K562 (cell line): ENCODE data around the gene CRYBG2. TPM values are rescaled to one million over a fixed set of nuclear protein-coding genes. Genes with fewer than 3 reads are reported as not detected.

Experiments
- ATAC-seq: fragments of 200-7000 bp; cut with Tn5 transposase; 3 replicates; pipeline ENCODE4 v1.9.1; 2020; ENCODE audit warnings: moderate library complexity
- BruUV-seq: library from RNA; stranded (reverse); fragments of 400-500 nt; replicated peaks from 2 replicates; lab custom pipeline; 2021; lab: Mats Ljungman, UMichigan
- CTCF ChIA-PET: fragments of 300-600 bp; formaldehyde crosslinking; extraction: SDS; loops from one replicate; lab custom pipeline; 2021; ENCODE audit warnings: low intra/inter-chr PET ratio; lab: Yijun Ruan, JAX
- POLR2A ChIA-PET: fragments of 300-600, 350-650 bp; sonication (Branson Sonifier 250); formaldehyde crosslinking; extraction: SDS; loops from one replicate; lab custom pipeline; 2021; ENCODE audit warnings: antibody characterized with exemption, inconsistent platforms; lab: Yijun Ruan, JAX
- DNase-seq, 4 experiments: peaks; one replicate each; pipeline versions ENCODE4 v3.0.0 to v3.0.0-alpha.2; 2011 to 2018; ENCODE audit warnings: low spot score in 3 of 4, mixed read lengths in 3 of 4; ENCODE audit errors: extremely low read depth in 1 of 4
- FAIRE-seq: peaks from 2 replicates; lab custom pipeline; 2011; peaks lifted over from hg19 to GRCh38; lab: Jason Lieb, UNC
- H2AFZ ChIP-seq: 2 replicates; pipeline ENCODE4 v1.6.0; 2011; ENCODE audit warnings: low read depth, low read length, control low read depth, inconsistent platforms
- H3K27ac ChIP-seq: fragments of 200-600 bp; 3 replicates; pipeline ENCODE4 v1.8.0; 2011; ENCODE audit warnings: low read depth, mild to moderate bottlenecking, control low read depth, inconsistent platforms, low read length, moderate library complexity, mixed read lengths; ENCODE audit errors: extremely low read depth
- H3K27me3 ChIP-seq, 2 experiments: fragments of 300-600 bp in 1 of 2; 2 replicates in 1 of 2; 3 replicates in 1 of 2; pipeline versions ENCODE4 v1.6.0 to v1.8.0; 2011; ENCODE audit warnings: inconsistent platforms in 2 of 2, low read length in 2 of 2, mild to moderate bottlenecking in 1 of 2, mixed read lengths in 1 of 2, moderate library complexity in 1 of 2; ENCODE audit not compliant: control insufficient read depth in 2 of 2, insufficient read depth in 2 of 2
- H3K36me3 ChIP-seq: fragments of 300-600 bp; 3 replicates; pipeline ENCODE4 v1.8.0; 2011; ENCODE audit warnings: mild to moderate bottlenecking, low read length, inconsistent platforms; ENCODE audit not compliant: control insufficient read depth, insufficient read depth
- H3K4me1 ChIP-seq, 2 experiments: fragments of 200-600 bp in 1 of 2; replicated peaks in 1 of 2; 2 replicates in 1 of 2; 3 replicates in 1 of 2; pipeline versions ENCODE4 v1.5.1 to v1.8.0; 2011; ENCODE audit warnings: inconsistent platforms in 2 of 2, low read length in 2 of 2, mild to moderate bottlenecking in 1 of 2, mixed read lengths in 1 of 2, moderate library complexity in 1 of 2; ENCODE audit not compliant: control insufficient read depth in 2 of 2, insufficient read depth in 2 of 2
- H3K4me2 ChIP-seq: 2 replicates; pipeline ENCODE4 v1.6.1; 2011; ENCODE audit warnings: low read length, control low read depth, inconsistent platforms, mixed read lengths; ENCODE audit not compliant: insufficient read depth
- H3K4me3 ChIP-seq: fragments of 200-600 bp; sonication (generic), shearing (Covaris generic); 2 replicates; pipeline ENCODE4 v1.5.1; 2016; ENCODE audit warnings: control low read depth, inconsistent platforms
- H3K79me2 ChIP-seq: fragments of 200-600 bp; 3 replicates; pipeline ENCODE4 v1.8.0; 2011; ENCODE audit warnings: low read length, inconsistent platforms; ENCODE audit not compliant: control insufficient read depth, insufficient read depth
- H3K9ac ChIP-seq, 2 experiments: 2 replicates each; pipeline versions ENCODE4 v1.6.0 to v1.6.1; 2011; ENCODE audit warnings: low read depth in 2 of 2, low read length in 2 of 2, control low read depth in 1 of 2, inconsistent platforms in 1 of 2, mild to moderate bottlenecking in 1 of 2, mixed read lengths in 1 of 2; ENCODE audit not compliant: insufficient read depth in 1 of 2
- H3K9me1 ChIP-seq: one replicate; pipeline ENCODE4 v1.6.0; 2011; ENCODE audit warnings: inconsistent platforms, mild to moderate bottlenecking, low read length, moderate library complexity; ENCODE audit not compliant: control insufficient read depth, insufficient read depth
- H3K9me3 ChIP-seq: replicated peaks from 2 replicates; pipeline ENCODE4 v1.5.1; 2011; ENCODE audit warnings: low read depth, low read length, inconsistent platforms; ENCODE audit not compliant: control insufficient read depth, insufficient read depth
- H4K20me1 ChIP-seq: replicated peaks from 2 replicates; pipeline ENCODE4 v1.6.1; 2011; ENCODE audit warnings: low read length, inconsistent platforms, mixed read lengths; ENCODE audit not compliant: control insufficient read depth, insufficient read depth
- ETV6 ChIP-seq, 3 experiments: fragments of 150-350 bp in 1 of 3; sonication (generic) in 1 of 3; formaldehyde crosslinking in 1 of 3; IDR thresholded peaks; 2 replicates each; pipeline versions ENCODE4 v1.6.1 to v1.8.0; 2014 to 2022; ENCODE audit warnings: borderline replicate concordance in 2 of 3, low read depth in 2 of 3, antibody characterized with exemption in 1 of 3, low read length in 1 of 3, mild to moderate bottlenecking in 1 of 3, missing genetic modification reagents in 1 of 3
- MEF2D ChIP-seq: conservative IDR thresholded peaks from 2 replicates; pipeline ENCODE4 v1.6.1; 2016; ENCODE audit warnings: low read depth, missing genetic modification characterization, missing compliant biosample characterization
- ZBTB7A ChIP-seq: IDR thresholded peaks from 2 replicates; pipeline ENCODE4 v1.6.1; 2011; ENCODE audit warnings: low read depth, mild to moderate bottlenecking, low read length, moderate library complexity, borderline replicate concordance; ENCODE audit not compliant: control insufficient read depth
- ZEB2 ChIP-seq: fragments of 450-650 bp; IDR thresholded peaks from 2 replicates; pipeline ENCODE4 v1.6.1; 2016
- ZKSCAN8 ChIP-seq: fragments of 200-800 bp; sonication (Bioruptor generic); IDR thresholded peaks from 2 replicates; pipeline ENCODE4 v1.6.1; 2016; ENCODE audit warnings: missing genetic modification characterization, missing compliant biosample characterization
- ZNF263 ChIP-seq: sonication (generic); formaldehyde crosslinking; IDR thresholded peaks from 2 replicates; pipeline ENCODE4 v1.8.0; 2022; ENCODE audit warnings: mild to moderate bottlenecking, missing genetic modification reagents, borderline replicate concordance
- ZNF586 ChIP-seq: fragments of 450-650 bp; formaldehyde crosslinking; conservative IDR thresholded peaks from 2 replicates; pipeline ENCODE4 v1.4.0; 2020; ENCODE audit warnings: mild to moderate bottlenecking, moderate library complexity
- ZNF655 ChIP-seq: fragments of 250-450 bp; sonication (Bioruptor Pico); IDR thresholded peaks from 2 replicates; pipeline ENCODE4 v1.5.0; 2021
- WGBS: fragments of 100-300 bp; shearing (Covaris generic); methylation state at CpG from one replicate; pipeline ENCODE4 v1.1.6; 2016; ENCODE audit warnings: low coverage, mixed read lengths; ENCODE audit not compliant: insufficient coverage; ENCODE audit errors: missing lambda C conversion rate; 5-methylcytosine and 5-hydroxymethylcytosine counted together
- in situ Hi-C: fragments of 300-500 bp; cut with MboI; formaldehyde crosslinking; loops from 4 replicates; pipeline ENCODE4 v1.15.0; 2018; ENCODE audit warnings: inconsistent platforms, mixed read lengths
- intact Hi-C: fragments of 100-400 bp; cut with micrococcal nuclease; formaldehyde crosslinking; loops from 2 replicates; pipeline ENCODE4 v1.14.2; 2022
- polyA plus RNA-seq, 8 experiments: library from polyadenylated mRNA; depleted of rRNA in 4 of 8; stranded (reverse) in 5 of 8; unstranded in 3 of 8; fragments of >200 nt; fragmentation: Nextera tagmentation in 2 of 8; fragmentation: Illumina TruSeq in 1 of 8; extraction: Ambion mirVana in 2 of 8; extraction: Trizol in 1 of 8; gene quantifications; 2 replicates each; pipeline versions ENCODE4 v1.2.1 to v1.2.3, GENCODE V29; 2011 to 2014; ENCODE audit warnings: inconsistent platforms in 1 of 8, missing spikeins in 1 of 8
- total RNA-seq, 7 experiments: library from RNA; depleted of rRNA in 6 of 7; stranded (reverse); fragments of >200 nt in 6 of 7; fragmentation: Illumina TruSeq in 2 of 7; extraction: Trizol in 2 of 7; gene quantifications; 2 replicates each; pipeline versions ENCODE4 v1.2.1 to v1.2.3, GENCODE V29; 2011 to 2021; ENCODE audit warnings: low replicate concordance in 1 of 7
- TF ChIP-seq, protein P1 (sequence below): sonication (generic); formaldehyde crosslinking; IDR thresholded peaks from 2 replicates; pipeline ENCODE4 v1.8.0; 2023; ENCODE audit warnings: mild to moderate bottlenecking, missing genetic modification reagents
- TF ChIP-seq, protein P2 (sequence below): IDR thresholded peaks from 2 replicates; pipeline ENCODE4 v1.6.1; 2012; ENCODE audit warnings: low read depth, low read length, improper control_type of control experiment, borderline replicate concordance
- TF ChIP-seq, protein P3 (sequence below): sonication (generic); formaldehyde crosslinking; IDR thresholded peaks from 2 replicates; pipeline ENCODE4 v1.8.1; 2023; ENCODE audit warnings: mild to moderate bottlenecking, missing genetic modification reagents

The CRYBG2 gene
- total and polyA plus RNA-seq, 9 of the 15 experiments (the other 6 are each of a cell fraction or from before 2014, with no cell fraction given), result 0.39 to 8.5 (median 3.7) TPM

DNA sequence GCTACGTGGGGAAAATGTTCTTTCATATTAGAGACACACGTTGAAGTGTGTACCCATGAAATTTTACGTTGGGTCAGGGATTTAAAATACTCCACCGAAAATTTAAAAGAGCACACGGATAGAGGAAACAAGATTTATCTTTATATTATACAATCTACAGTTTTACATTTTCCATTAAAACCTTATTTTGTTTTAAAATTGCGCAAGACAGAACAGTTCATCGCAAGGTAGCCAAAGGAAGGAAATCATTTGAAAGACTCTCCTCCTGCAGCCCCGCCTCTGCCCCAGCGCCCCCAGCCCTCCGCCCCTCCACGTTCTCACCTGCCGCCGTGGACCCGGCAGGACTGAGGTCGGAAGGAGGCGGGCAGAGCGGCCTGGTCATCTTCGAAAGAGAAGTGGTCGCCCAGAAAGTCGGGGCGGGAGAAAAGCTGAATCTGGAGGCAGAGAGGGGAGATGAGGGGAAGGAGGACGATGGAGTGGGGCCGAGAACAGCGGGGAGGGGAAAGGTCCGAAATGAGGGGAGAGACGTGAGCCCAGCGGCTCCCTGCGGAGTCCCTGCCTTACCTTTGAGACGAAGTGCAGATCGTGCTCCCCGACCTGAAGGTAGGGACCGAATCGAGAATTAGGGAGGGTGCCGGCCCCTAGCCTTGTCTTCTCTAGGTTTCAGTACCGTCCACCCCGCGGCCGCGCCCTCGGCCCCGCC is 18.0 kb downstream of the CRYBG2 start:
- H2AFZ ChIP-seq, result peak overlapping the region; percentile 98
- intact Hi-C loops, result no loop called here
- peak overlapping the region; percentile 80 to 95; a peak in 3 of 4 replicates for H3K9ac ChIP-seq
- in situ Hi-C loops, result no loop called here
- H3K9me1 ChIP-seq, result peaks cover 4% of the 10 kb centered on the region
- ChIA-PET POLR2A (interaction anchor here (0.6 to 3.5 kb wide), 15 partner anchors 8 to 308 kb away, joined by 3 to 24 read pairs (median 4); partner anchors contain the start of genes CD52 and SH3BGRL3), CTCF (no interaction called here)
- peak overlapping the region; percentile 33; the same call in 1 of the 3 replicates for H3K27ac ChIP-seq
- peak overlapping the region; percentile 50 for H3K4me3 ChIP-seq
- FAIRE-seq (no peak), ATAC-seq (peak; percentile 39), DNase-seq (peak in 1 of 4 experiments; percentile 55)
- BruUV-seq, result TSS peak; percentile 68
- no peaks in the 10 kb centered on the region for H3K36me3 ChIP-seq
- H4K20me1 ChIP-seq, result no peaks in the 10 kb centered on the region
- H3K4me1 ChIP-seq, result peaks cover 14 to 21% of the 10 kb centered on the region in 2 experiments
- H3K27me3 ChIP-seq, result no peaks in the 10 kb centered on the region
- 2% methylated on average over 35 of the region's 41 CpGs for WGBS
- H3K79me2 ChIP-seq, result no peaks in the 10 kb centered on the region
- peak overlapping the region; percentile 89 for H3K4me2 ChIP-seq
- no peaks in the 10 kb centered on the region for H3K9me3 ChIP-seq
- TF ChIP-seq ZEB2 (no peak), ZNF586 (no peak), ZNF655 (CRISPR knock-in tag) (no peak), ZNF263 (CRISPR knock-in tag) (peak; percentile 95), ZKSCAN8 (CRISPR knock-in tag) (no peak), ZBTB7A (peak; percentile 42; the same call in 1 of the 2 replicates), MEF2D (no peak), ETV6 (IDR thresholded peaks at IDR 0.05; ENCODE audit: borderline replicate concordance in 1 of 2, low read depth in 2 of 2, low read length in 1 of 2) (0 out of 4 replicates have a peak, but pooled peaks of 1 of the 2 experiments have one; percentile 16), ETV6 (CRISPR knock-in tag; IDR thresholded peaks at IDR 0.05; ENCODE audit: borderline replicate concordance) (no peak)
- TF ChIP-seq, protein P1, sequence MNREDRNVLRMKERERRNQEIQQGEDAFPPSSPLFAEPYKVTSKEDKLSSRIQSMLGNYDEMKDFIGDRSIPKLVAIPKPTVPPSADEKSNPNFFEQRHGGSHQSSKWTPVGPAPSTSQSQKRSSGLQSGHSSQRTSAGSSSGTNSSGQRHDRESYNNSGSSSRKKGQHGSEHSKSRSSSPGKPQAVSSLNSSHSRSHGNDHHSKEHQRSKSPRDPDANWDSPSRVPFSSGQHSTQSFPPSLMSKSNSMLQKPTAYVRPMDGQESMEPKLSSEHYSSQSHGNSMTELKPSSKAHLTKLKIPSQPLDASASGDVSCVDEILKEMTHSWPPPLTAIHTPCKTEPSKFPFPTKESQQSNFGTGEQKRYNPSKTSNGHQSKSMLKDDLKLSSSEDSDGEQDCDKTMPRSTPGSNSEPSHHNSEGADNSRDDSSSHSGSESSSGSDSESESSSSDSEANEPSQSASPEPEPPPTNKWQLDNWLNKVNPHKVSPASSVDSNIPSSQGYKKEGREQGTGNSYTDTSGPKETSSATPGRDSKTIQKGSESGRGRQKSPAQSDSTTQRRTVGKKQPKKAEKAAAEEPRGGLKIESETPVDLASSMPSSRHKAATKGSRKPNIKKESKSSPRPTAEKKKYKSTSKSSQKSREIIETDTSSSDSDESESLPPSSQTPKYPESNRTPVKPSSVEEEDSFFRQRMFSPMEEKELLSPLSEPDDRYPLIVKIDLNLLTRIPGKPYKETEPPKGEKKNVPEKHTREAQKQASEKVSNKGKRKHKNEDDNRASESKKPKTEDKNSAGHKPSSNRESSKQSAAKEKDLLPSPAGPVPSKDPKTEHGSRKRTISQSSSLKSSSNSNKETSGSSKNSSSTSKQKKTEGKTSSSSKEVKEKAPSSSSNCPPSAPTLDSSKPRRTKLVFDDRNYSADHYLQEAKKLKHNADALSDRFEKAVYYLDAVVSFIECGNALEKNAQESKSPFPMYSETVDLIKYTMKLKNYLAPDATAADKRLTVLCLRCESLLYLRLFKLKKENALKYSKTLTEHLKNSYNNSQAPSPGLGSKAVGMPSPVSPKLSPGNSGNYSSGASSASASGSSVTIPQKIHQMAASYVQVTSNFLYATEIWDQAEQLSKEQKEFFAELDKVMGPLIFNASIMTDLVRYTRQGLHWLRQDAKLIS (CRISPR knock-in tag), result peak; percentile 8; the same call in 1 of the 2 replicates
- TF ChIP-seq, protein P2, sequence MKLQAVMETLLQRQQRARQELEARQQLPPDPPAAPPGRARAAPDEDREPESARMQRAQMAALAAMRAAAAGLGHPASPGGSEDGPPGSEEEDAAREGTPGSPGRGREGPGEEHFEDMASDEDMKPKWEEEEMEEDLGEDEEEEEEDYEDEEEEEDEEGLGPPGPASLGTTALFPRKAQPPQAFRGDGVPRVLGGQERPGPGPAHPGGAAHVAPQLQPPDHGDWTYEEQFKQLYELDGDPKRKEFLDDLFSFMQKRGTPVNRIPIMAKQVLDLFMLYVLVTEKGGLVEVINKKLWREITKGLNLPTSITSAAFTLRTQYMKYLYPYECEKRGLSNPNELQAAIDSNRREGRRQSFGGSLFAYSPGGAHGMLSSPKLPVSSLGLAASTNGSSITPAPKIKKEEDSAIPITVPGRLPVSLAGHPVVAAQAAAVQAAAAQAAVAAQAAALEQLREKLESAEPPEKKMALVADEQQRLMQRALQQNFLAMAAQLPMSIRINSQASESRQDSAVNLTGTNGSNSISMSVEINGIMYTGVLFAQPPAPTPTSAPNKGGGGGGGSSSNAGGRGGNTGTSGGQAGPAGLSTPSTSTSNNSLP, result no peak
- TF ChIP-seq, protein P3, sequence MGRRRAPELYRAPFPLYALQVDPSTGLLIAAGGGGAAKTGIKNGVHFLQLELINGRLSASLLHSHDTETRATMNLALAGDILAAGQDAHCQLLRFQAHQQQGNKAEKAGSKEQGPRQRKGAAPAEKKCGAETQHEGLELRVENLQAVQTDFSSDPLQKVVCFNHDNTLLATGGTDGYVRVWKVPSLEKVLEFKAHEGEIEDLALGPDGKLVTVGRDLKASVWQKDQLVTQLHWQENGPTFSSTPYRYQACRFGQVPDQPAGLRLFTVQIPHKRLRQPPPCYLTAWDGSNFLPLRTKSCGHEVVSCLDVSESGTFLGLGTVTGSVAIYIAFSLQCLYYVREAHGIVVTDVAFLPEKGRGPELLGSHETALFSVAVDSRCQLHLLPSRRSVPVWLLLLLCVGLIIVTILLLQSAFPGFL (CRISPR knock-in tag), result peak; percentile 16; the same call in 1 of the 2 replicates
